Dermis blood vessel endothelial cell (primary cell): ENCODE data around the gene SIDT2. TPM values are rescaled to one million over a fixed set of nuclear protein-coding genes. Genes with fewer than 3 reads are reported as not detected.
"Not testable (repeated sequence)": the region's sequence is repeated elsewhere in the genome, so short reads cannot be mapped to it uniquely, and the experiment has no call there.

Source experiments
- DNase-seq: peaks from one replicate; pipeline ENCODE4 v3.0.0; 2010
- total RNA-seq: library from RNA; depleted of rRNA; stranded (reverse); fragments of >200 nt; gene quantifications from 2 replicates; pipeline ENCODE4 v1.2.3, GENCODE V29; 2014

The SIDT2 gene
- total RNA-seq, 1 donor from 2014 or later = 10.4 TPM

DNA sequence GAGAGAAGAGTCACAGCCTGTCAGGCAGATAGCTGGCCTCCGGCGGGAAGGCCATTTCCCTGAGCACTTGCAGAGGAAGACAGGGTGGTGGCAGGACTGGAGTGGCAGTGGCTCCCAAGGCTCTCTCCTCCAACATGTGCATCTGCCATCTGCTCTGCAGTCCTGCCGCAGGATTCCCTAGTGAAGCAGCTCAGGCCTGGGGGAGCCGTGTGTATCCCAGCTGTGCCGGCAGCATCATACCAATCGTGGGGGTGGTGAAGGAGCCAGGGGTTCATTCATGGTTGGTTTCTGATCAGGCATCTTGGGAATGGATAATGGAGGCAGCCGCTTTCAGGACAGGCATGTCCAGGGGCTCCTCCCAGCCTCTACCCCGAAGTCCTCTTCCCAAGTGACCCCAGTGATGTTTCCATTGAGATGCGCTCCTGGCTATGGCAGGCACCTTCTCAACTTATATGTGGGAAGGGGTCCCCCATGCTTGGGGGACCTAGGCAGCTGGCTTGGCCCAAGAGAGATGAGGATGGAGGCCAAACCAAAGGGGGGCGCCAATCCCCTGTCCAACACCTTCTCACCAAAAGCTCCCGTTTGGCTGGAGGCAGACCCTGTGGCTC, 26.8 kb downstream of the SIDT2 start:
- no peak for DNase-seq

DNA sequence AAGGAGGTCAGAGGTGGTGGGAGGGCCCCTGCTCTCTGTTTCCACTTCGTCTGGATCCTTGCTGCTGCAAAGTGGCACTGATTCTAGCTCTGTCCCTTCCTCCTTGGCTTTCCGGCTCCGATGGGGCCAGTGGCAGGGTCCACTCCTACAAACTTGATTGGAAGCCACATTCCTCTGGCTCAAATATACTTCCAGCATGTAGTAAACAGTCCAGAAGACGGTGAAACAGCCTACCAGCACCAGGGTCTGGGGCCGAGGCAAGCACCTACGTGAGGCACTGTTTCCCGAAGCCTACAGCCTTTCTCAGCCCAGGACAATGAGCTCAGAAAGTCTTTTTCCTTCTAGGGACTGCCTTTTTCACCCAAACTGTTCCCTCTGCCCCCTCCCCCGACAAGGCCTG, 27.6 kb downstream of the SIDT2 start:
- not testable (repeated sequence) for DNase-seq

- DNase-seq = peak; percentile 17
Observed at GRCh38 chr11:117206859-117207258, 28.3 kb downstream of the SIDT2 start.

GRCh38 chr11:117207481-117207880, 28.9 kb downstream of the SIDT2 start:
- not testable (repeated sequence) for DNase-seq

- not testable (repeated sequence) for DNase-seq
Observed at GRCh38 chr11:117208710-117209109, 30.2 kb downstream of the SIDT2 start.

DNA sequence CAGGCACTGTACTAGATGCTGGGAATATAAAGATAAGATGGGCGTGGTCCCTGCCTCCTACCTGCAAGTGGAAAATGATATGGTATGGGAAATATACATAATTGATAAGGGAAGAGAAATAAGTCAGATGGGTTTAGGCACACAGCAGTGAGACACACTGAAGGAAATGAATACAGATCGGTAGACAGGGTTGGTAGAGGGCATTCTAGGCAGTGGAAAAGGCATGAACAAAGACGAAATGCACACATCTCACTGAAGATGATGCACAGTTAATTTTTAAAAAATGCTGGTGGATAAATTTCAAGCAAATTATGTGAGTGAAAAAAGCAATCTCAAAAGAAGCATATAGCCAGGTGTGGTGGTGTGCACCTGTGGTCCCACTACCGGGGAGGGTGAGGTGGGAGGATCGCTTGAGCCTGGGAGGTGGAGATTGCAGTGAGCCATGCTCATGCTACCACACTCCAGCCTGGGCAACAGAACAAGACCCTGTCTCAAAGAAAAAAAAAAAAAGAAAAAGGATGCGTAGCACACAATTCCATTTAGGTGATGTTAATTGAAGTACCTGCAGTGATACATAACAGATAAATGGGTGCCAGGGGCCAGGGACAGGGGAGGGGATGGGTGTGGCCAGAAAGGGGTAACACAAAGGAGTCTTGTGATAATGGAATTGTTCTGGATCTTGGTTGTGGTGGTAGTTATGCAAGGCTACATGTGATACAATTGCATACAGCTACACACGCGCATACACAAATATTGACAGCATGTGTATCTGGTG, 31.0 kb downstream of the SIDT2 start:
- not testable (repeated sequence) for DNase-seq

GRCh38 chr11:117210620-117211019, 32.1 kb downstream of the SIDT2 start:
- no peak for DNase-seq

GRCh38 chr11:117212697-117213355, 34.3 kb downstream of the SIDT2 start:
- no peak for DNase-seq

DNA sequence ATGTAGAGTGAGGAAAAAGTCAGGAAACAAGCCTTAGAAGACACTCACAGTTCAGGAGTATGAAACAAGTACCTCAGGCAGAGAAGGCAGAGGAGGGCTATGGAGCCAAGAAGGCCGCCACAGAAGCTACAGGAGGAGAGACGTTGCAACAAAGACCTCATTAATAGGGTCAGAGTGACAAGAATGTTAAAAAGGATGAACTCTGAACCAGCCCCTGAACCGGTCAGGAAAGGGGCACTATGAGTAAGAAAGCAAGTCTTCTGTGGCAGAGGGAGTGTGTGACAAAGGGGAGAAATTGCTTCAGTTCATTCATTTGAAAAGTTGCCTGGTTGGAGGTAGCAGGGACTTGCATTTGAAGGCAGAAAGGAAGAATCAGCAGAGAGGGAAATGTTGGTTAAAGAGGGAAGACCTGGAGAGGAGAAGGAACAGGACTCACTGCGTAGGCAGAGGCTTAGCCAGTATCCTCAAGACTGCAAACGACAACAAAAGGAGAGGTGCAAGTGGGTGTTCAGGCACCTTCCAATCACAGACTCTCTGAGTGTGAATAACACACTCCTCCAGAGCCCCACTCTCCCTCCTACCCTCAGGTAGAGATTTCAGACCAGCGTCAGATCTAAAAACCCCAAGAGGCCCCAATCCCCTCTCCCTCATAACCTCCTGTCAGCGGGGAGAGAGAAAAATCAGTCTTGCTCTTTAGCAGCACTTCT, 36.0 kb downstream of the SIDT2 start:
- DNase-seq = no peak

GRCh38 chr11:117217141-117218084, 38.9 kb downstream of the SIDT2 start:
- peak; percentile 52 for DNase-seq

GRCh38 chr11:117218133-117218915, 39.8 kb downstream of the SIDT2 start:
- DNase-seq = peak; percentile 75

DNA sequence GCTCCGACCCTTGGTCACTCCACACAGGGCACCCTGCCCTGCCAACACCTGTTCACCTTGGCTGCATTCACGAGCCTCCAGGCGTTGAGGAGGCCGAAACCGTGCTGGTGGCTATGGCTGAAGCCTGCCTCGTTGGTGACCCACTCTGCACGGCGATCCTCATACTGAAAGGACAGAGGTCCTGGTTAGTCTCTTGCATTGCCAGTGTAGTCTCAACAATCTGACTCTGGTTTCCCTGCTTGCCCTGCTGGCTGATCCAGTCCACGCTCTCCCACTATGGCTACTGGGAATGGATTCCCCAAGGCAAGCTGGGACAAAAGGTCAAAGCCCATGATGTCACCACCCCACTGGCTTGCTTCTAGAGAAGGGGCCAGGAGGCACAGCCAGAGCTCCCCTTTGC, 40.5 kb downstream of the SIDT2 start:
- no peak for DNase-seq

- DNase-seq = no peak
Observed at GRCh38 chr11:117219455-117219854, 40.9 kb downstream of the SIDT2 start.

DNA sequence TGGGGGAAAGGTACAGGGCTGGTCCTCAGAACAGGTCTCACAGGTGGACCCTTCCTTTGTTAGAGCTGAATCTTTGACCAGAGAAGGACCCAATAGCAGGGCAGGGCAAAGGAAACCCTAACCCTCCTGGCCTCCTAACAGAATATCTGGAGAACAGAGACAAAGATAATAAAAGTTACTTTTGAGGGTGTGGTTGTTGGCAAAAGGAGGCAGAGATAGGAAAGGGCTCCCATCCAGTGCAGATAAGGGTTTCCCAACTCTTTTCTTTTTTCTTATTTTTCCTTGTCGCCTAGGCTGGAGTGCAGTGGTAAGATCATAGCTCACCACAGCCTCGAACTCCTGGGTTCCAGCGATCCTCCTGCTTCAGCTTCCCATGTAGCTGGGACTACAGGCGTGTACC, 41.5 kb downstream of the SIDT2 start:
- no peak for DNase-seq

GRCh38 chr11:117220568-117220967, 42.0 kb downstream of the SIDT2 start:
- no peak for DNase-seq

GRCh38 chr11:117220999-117221774, 42.6 kb downstream of the SIDT2 start:
- DNase-seq = no peak

DNA sequence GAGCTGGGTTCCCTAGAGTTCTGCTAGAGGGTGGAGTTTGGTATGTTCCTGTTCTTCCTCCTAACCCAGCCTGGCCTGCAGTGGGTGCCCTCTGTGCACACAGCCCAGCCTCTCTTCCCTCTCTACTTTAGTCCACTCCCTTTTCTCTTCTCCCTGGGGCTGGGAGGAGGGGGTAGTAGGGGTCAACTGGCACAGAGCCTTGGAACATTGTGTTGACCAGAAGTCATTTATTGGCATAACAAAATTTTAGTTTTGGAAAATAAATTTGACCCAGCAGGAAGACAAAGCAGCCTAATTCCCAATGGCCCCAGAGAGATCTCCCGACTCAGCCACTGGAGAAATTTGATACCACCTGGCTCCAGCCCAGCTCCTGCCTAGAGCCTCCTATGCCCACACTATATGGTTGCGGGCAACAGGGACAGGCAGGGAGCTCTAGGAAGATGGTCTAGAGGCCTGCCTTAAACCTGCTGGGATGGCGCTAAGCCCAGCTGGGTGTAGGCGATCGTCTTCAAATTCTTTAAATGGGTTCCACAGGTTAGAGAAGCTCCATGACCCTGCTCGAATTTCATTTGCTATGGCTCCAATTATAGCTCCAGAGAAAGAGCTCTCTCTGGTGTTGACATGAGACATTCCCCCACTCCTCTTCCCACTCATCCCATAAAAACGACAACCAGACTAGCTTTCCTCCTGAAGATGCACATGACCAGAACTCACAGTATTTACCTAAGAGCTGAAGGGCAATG, 43.4 kb downstream of the SIDT2 start:
- DNase-seq = no peak

GRCh38 chr11:117222991-117223740, 44.6 kb downstream of the SIDT2 start:
- no peak for DNase-seq
